GM12878 (cell line): ENCODE measurements around the gene UPK1B. TPM values are rescaled to one million over a fixed set of nuclear protein-coding genes. Genes with fewer than 3 reads are reported as not detected.

ENCODE experiments used
- ATAC-seq: fragments of 200-7000 bp; cut with Tn5 transposase; 3 replicates; pipeline ENCODE4 v1.9.1; 2020; ENCODE audit warnings: mild to moderate bottlenecking, moderate library complexity
- BruUV-seq: library from RNA; stranded (reverse); fragments of 400-500 nt; replicated peaks from 2 replicates; lab custom pipeline; 2021; lab: Mats Ljungman, UMichigan
- CTCF ChIA-PET: fragments of 300-600 bp; sonication (Branson Sonifier 250); formaldehyde crosslinking; extraction: SDS; loops from one replicate; lab custom pipeline; 2021; ENCODE audit warnings: inconsistent platforms; lab: Yijun Ruan, JAX
- POLR2A ChIA-PET: fragments of 350-600 bp; formaldehyde crosslinking; extraction: SDS; loops from one replicate; lab custom pipeline; 2021; ENCODE audit warnings: inconsistent platforms; lab: Charles Lee
- RAD21 ChIA-PET: fragments of 300-600 bp; sonication (Branson Sonifier 250); formaldehyde crosslinking; loops from one replicate; lab custom pipeline; 2023; ENCODE audit warnings: antibody characterized with exemption; ENCODE audit not compliant: unreplicated experiment; lab: Charles Lee
- SMC1A ChIA-PET: fragments of 300-600 bp; sonication (Branson Sonifier 250); formaldehyde crosslinking; loops from one replicate; lab custom pipeline; 2023; ENCODE audit not compliant: unreplicated experiment, uncharacterized antibody; lab: Charles Lee
- DNase-seq: peaks from one replicate; pipeline ENCODE4 v3.0.0-alpha.2; 2011; ENCODE audit warnings: low read depth, low spot score
- FAIRE-seq: peaks from 3 replicates; lab custom pipeline; 2011; peaks lifted over from hg19 to GRCh38; lab: Jason Lieb, UNC
- H2AFZ ChIP-seq: 2 replicates; pipeline ENCODE4 v1.6.0; 2011; ENCODE audit warnings: low read depth, low read length, control low read depth; ENCODE audit not compliant: control insufficient read depth
- H3K27ac ChIP-seq: 2 replicates; pipeline ENCODE4 v1.5.1; 2011; ENCODE audit warnings: control low read depth; ENCODE audit not compliant: control insufficient read depth, insufficient read depth
- H3K27me3 ChIP-seq, 2 experiments: replicated peaks in 1 of 2; 2 replicates each; pipeline versions ENCODE4 v1.6.0 to v1.6.1; 2011; ENCODE audit warnings: low read length in 1 of 2; ENCODE audit not compliant: control insufficient read depth in 2 of 2, insufficient read depth in 2 of 2
- H3K36me3 ChIP-seq, 2 experiments: 2 replicates each; pipeline ENCODE4 v1.5.1; 2011; ENCODE audit warnings: low read length in 1 of 2; ENCODE audit not compliant: control insufficient read depth in 2 of 2, insufficient read depth in 2 of 2
- H3K4me1 ChIP-seq: 2 replicates; pipeline ENCODE4 v1.6.1; 2011; ENCODE audit warnings: mild to moderate bottlenecking, low read length, moderate library complexity, mixed read lengths; ENCODE audit not compliant: control insufficient read depth, insufficient read depth
- H3K4me2 ChIP-seq: 2 replicates; pipeline ENCODE4 v1.6.0; 2011; ENCODE audit warnings: control low read depth; ENCODE audit not compliant: control insufficient read depth, insufficient read depth
- H3K4me3 ChIP-seq: fragments of 200-600 bp; sonication (generic); 2 replicates; pipeline ENCODE4 v1.5.1; 2016
- H3K79me2 ChIP-seq: 2 replicates; pipeline ENCODE4 v1.6.0; 2011; ENCODE audit warnings: low read length; ENCODE audit not compliant: control insufficient read depth, insufficient read depth
- H3K9ac ChIP-seq: 2 replicates; pipeline ENCODE4 v1.8.0; 2011; ENCODE audit warnings: low read length, control low read depth, mixed read lengths; ENCODE audit not compliant: control insufficient read depth, insufficient read depth
- H3K9me3 ChIP-seq: replicated peaks from 3 replicates; pipeline ENCODE4 v1.5.1; 2011; ENCODE audit warnings: mild to moderate bottlenecking, low read length; ENCODE audit not compliant: control insufficient read depth, insufficient read depth
- H4K20me1 ChIP-seq: 2 replicates; pipeline ENCODE4 v1.6.0; 2011; ENCODE audit not compliant: control insufficient read depth, insufficient read depth
- BHLHE40 ChIP-seq, 2 experiments: fragments of 450-650 bp in 1 of 2; IDR thresholded peaks; 2 replicates each; pipeline ENCODE4 v1.6.1; 2011 to 2017; ENCODE audit warnings: low read depth in 2 of 2, borderline replicate concordance in 1 of 2, improper control_type of control experiment in 1 of 2, low read length in 1 of 2, mild to moderate bottlenecking in 1 of 2
- KDM1A ChIP-seq: fragments of 200-600 bp; sonication (generic); IDR thresholded peaks from 2 replicates; pipeline ENCODE4 v1.6.1; 2016; ENCODE audit warnings: borderline replicate concordance
- MYC ChIP-seq: IDR thresholded peaks from 2 replicates; pipeline ENCODE4 v1.6.1; 2011; ENCODE audit warnings: mild to moderate bottlenecking, low read length, moderate library complexity, inconsistent platforms; ENCODE audit not compliant: insufficient read depth, insufficient replicate concordance, insufficient read length, severe bottlenecking
- POU2F2 ChIP-seq: IDR thresholded peaks from 3 replicates; pipeline ENCODE4 v1.6.1; 2011; ENCODE audit warnings: low read depth, mild to moderate bottlenecking, low read length, borderline replicate concordance
- RAD51 ChIP-seq: fragments of 450-650 bp; IDR thresholded peaks from 2 replicates; pipeline ENCODE4 v1.6.1; 2016; ENCODE audit warnings: moderate library complexity, mild to moderate bottlenecking, inconsistent platforms
- RB1 ChIP-seq: fragments of 450-650 bp; formaldehyde crosslinking; IDR thresholded peaks from 2 replicates; pipeline ENCODE4 v1.6.1; 2017; ENCODE audit warnings: mild to moderate bottlenecking, borderline replicate concordance
- ZZZ3 ChIP-seq: IDR thresholded peaks from 2 replicates; pipeline ENCODE4 v1.6.1; 2011; ENCODE audit warnings: low read depth; ENCODE audit not compliant: control insufficient read depth, insufficient read length
- WGBS: methylation state at CpG from one replicate; pipeline ENCODE4 v1.1.6; 2016; ENCODE audit warnings: low lambda C conversion rate; ENCODE audit not compliant: insufficient replicate concordance, insufficient coverage; ENCODE audit errors: missing lambda C conversion rate; 5-methylcytosine and 5-hydroxymethylcytosine counted together
- in situ Hi-C: fragments of 300-500 bp; cut with MboI; formaldehyde crosslinking; loops from 9 replicates; pipeline ENCODE4 v1.14.3; 2018; ENCODE audit warnings: mixed read lengths
- intact Hi-C: fragments of 100-400 bp; cut with micrococcal nuclease; formaldehyde crosslinking; loops from one replicate; pipeline ENCODE4 v1.14.2; 2022; ENCODE audit not compliant: unreplicated experiment
- polyA plus RNA-seq, 11 experiments: library from polyadenylated mRNA; depleted of rRNA in 4 of 11; unstranded in 6 of 11; stranded (reverse) in 5 of 11; fragments of >200 nt; fragmentation: Nextera tagmentation in 4 of 11; fragmentation: Illumina TruSeq in 1 of 11; extraction: Ambion mirVana in 4 of 11; extraction: Trizol in 1 of 11; gene quantifications; 1 replicate in 1 of 11; 2 replicates in 10 of 11; pipeline versions ENCODE4 v1.2.1 to v1.2.3, GENCODE V29; 2011 to 2016; ENCODE audit warnings: inconsistent platforms in 2 of 11, missing spikeins in 2 of 11, low read depth in 1 of 11
- total RNA-seq, 4 experiments: library from RNA; depleted of rRNA in 3 of 4; stranded (reverse); fragments of >200 nt in 3 of 4; fragmentation: Illumina TruSeq in 1 of 4; extraction: Trizol in 1 of 4; gene quantifications; 2 replicates each; pipeline versions ENCODE4 v1.2.1 to v1.2.3, GENCODE V29; 2013 to 2021
- TF ChIP-seq, protein P1 (sequence below): IDR thresholded peaks from 2 replicates; pipeline ENCODE4 v1.6.1; 2011; ENCODE audit warnings: borderline replicate concordance, low read depth, mild to moderate bottlenecking, moderate library complexity, low read length; ENCODE audit not compliant: insufficient read depth, poor library complexity, severe bottlenecking
- TF ChIP-seq, protein P2 (sequence below): fragments of 450-650 bp; formaldehyde crosslinking; IDR thresholded peaks from 2 replicates; pipeline ENCODE4 v1.4.0; 2022; ENCODE audit warnings: mild to moderate bottlenecking, moderate library complexity

Gene UPK1B
- total and polyA plus RNA-seq, 10 of the 15 experiments (the other 5 are each of a cell fraction or from before 2014, with no cell fraction given): not detected

- no TSS peak for BruUV-seq
- DNase-seq (no peak), ATAC-seq (no peak), FAIRE-seq (no peak)
- no peak overlapping the region for H3K4me2 ChIP-seq
- H2AFZ ChIP-seq: no peak overlapping the region
- ChIA-PET RAD21 (interaction anchor here (0.8 kb wide), 1 partner anchor 21 kb away, joined by 3 read pairs; the partner anchor contains the start of gene B4GALT4), CTCF (interaction anchor here (1.5 kb wide), 1 partner anchor 21 kb away, joined by 7 read pairs; the partner anchor contains the start of gene B4GALT4), SMC1A (no interaction called here), POLR2A (no interaction called here)
- intact Hi-C loops (no loop called here), in situ Hi-C loops (no loop called here)
- H3K27me3 ChIP-seq: no peaks in the 10 kb centered on the region
- H3K9ac ChIP-seq: no peak overlapping the region
- H3K4me1 ChIP-seq: no peaks in the 10 kb centered on the region
- no peak overlapping the region for H3K4me3 ChIP-seq
- H3K9me3 ChIP-seq: no peaks in the 10 kb centered on the region
- peaks cover 11 to 14% of the 10 kb centered on the region in 2 experiments for H3K36me3 ChIP-seq
- H4K20me1 ChIP-seq: no peaks in the 10 kb centered on the region
- no peak overlapping the region for H3K27ac ChIP-seq
- no peaks in the 10 kb centered on the region for H3K79me2 ChIP-seq
- 100% methylated on average over 7 of the region's 7 CpGs for WGBS
- no peak for TF ChIP-seq ZZZ3
- no peak for TF ChIP-seq RAD51
- TF ChIP-seq RB1: no peak
- no peak for TF ChIP-seq POU2F2
- TF ChIP-seq, protein P1, sequence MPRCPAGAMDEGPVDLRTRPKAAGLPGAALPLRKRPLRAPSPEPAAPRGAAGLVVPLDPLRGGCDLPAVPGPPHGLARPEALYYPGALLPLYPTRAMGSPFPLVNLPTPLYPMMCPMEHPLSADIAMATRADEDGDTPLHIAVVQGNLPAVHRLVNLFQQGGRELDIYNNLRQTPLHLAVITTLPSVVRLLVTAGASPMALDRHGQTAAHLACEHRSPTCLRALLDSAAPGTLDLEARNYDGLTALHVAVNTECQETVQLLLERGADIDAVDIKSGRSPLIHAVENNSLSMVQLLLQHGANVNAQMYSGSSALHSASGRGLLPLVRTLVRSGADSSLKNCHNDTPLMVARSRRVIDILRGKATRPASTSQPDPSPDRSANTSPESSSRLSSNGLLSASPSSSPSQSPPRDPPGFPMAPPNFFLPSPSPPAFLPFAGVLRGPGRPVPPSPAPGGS: no peak
- TF ChIP-seq KDM1A: no peak
- TF ChIP-seq, protein P2, sequence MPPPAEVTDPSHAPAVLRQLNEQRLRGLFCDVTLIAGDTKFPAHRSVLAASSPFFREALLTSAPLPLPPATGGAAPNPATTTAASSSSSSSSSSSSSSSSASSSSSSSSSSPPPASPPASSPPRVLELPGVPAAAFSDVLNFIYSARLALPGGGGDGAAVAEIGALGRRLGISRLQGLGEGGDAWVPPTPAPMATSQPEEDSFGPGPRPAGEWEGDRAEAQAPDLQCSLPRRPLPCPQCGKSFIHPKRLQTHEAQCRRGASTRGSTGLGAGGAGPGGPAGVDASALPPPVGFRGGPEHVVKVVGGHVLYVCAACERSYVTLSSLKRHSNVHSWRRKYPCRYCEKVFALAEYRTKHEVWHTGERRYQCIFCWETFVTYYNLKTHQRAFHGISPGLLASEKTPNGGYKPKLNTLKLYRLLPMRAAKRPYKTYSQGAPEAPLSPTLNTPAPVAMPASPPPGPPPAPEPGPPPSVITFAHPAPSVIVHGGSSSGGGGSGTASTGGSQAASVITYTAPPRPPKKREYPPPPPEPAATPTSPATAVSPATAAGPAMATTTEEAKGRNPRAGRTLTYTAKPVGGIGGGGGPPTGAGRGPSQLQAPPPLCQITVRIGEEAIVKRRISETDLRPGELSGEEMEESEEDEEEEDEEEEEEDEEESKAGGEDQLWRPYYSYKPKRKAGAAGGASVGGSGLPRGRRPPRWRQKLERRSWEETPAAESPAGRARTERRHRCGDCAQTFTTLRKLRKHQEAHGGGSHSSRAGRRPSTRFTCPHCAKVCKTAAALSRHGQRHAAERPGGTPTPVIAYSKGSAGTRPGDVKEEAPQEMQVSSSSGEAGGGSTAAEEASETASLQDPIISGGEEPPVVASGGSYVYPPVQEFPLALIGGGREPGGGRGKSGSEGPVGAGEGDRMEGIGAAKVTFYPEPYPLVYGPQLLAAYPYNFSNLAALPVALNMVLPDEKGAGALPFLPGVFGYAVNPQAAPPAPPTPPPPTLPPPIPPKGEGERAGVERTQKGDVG (CRISPR knock-in tag): no peak
- TF ChIP-seq MYC: no peak
- TF ChIP-seq BHLHE40 (IDR thresholded peaks at IDR 0.05; ENCODE audit: borderline replicate concordance in 1 of 2, low read depth in 2 of 2, low read length in 1 of 2): no peak
Observed at GRCh38 chr3:119220198-119220597, 46.8 kb downstream of the UPK1B start.
